Embryonic facial prominence (tissue), 1 donor: ENCODE results near the gene SASH1.
"Not testable (repeated sequence)": the region's sequence is repeated elsewhere in the genome, so short reads cannot be mapped to it uniquely, and the experiment has no call there.

Experiments used
- DNase-seq: peaks from one replicate; pipeline ENCODE4 v3.0.0-alpha.2; 2016; ENCODE audit errors: extremely low spot score

Gene SASH1

GRCh38 chr6:148328876-148329555 lies 13.6 kb upstream of the SASH1 start:
- DNase-seq: no peak

- no peak for DNase-seq
These were observed 12.8 kb upstream of the SASH1 start for GRCh38 chr6:148329596-148330381.

GRCh38 chr6:148332088-148332487 lies 10.6 kb upstream of the SASH1 start:
- DNase-seq: no peak

GRCh38 chr6:148336901-148337300 lies 5.7 kb upstream of the SASH1 start:
- DNase-seq: no peak

GRCh38 chr6:148339766-148340165 lies 2.9 kb upstream of the SASH1 start:
- DNase-seq: no peak

- DNase-seq: no peak
These were observed 1.9 kb upstream of the SASH1 start for GRCh38 chr6:148340586-148341297.

- no peak for DNase-seq
These were observed 613 bp upstream of the SASH1 start for GRCh38 chr6:148342100-148342349.

GRCh38 chr6:148343047-148343782 lies 577 bp downstream of the SASH1 start:
- no peak for DNase-seq

GRCh38 chr6:148345176-148345575 lies 2.5 kb downstream of the SASH1 start:
- no peak for DNase-seq

GRCh38 chr6:148345578-148345977 lies 2.9 kb downstream of the SASH1 start:
- DNase-seq: no peak

- DNase-seq: no peak
These were observed 4.2 kb downstream of the SASH1 start for GRCh38 chr6:148346681-148347440.

- DNase-seq: no peak
These were observed 4.9 kb downstream of the SASH1 start for GRCh38 chr6:148347441-148348054.

- DNase-seq: no peak
These were observed 5.7 kb downstream of the SASH1 start for GRCh38 chr6:148348335-148348734.

GRCh38 chr6:148348778-148349177 lies 6.1 kb downstream of the SASH1 start:
- DNase-seq: no peak

- DNase-seq: no peak
These were observed 6.8 kb downstream of the SASH1 start for GRCh38 chr6:148349466-148349865.

- DNase-seq: no peak
These were observed 8.7 kb downstream of the SASH1 start for GRCh38 chr6:148351309-148351708.

- DNase-seq: not testable (repeated sequence)
These were observed 9.8 kb downstream of the SASH1 start for GRCh38 chr6:148352421-148352820.

- no peak for DNase-seq
These were observed 15.7 kb downstream of the SASH1 start for GRCh38 chr6:148358196-148358785.

- no peak for DNase-seq
These were observed 16.6 kb downstream of the SASH1 start for GRCh38 chr6:148359228-148359627.

GRCh38 chr6:148364056-148364824 lies 21.6 kb downstream of the SASH1 start:
- no peak for DNase-seq
